ENCODE measurements around the gene EXOC4.

The EXOC4 gene

GRCh38 chr7:133411395-133411794, 158.5 kb downstream of the EXOC4 start (continued):
- TF ChIP-seq ZBTB44 (tag by site-specific recombination; IDR thresholded peaks at IDR 0.05) = no peak

DNA sequence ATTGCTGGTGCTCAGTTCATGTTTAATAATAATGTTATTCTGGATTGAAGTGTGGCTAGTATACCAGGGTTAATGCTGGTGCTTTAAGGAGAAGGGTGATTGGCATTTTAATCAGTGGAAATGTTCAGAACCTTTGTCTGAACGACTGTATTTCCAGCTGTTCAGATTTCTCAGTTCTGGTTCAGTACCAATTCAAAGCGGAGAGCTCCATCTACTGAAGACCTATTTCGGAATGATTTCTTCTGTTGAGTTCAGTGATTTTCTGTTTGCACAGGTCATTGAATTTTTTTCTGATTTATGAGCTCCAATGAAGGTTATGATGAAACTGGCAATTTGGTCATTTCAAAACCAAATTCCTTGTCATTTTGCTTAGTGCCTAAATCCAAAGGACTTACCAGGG, 160.1 kb downstream of the EXOC4 start:
- no peaks in the 10 kb centered on the region for H3K4me1 ChIP-seq (ENCODE audit: control insufficient read depth, insufficient read depth, low read length)
- no peak overlapping the region for H3K4me3 ChIP-seq (ENCODE audit: low read depth, low read length)
- TF ChIP-seq, protein P1, sequence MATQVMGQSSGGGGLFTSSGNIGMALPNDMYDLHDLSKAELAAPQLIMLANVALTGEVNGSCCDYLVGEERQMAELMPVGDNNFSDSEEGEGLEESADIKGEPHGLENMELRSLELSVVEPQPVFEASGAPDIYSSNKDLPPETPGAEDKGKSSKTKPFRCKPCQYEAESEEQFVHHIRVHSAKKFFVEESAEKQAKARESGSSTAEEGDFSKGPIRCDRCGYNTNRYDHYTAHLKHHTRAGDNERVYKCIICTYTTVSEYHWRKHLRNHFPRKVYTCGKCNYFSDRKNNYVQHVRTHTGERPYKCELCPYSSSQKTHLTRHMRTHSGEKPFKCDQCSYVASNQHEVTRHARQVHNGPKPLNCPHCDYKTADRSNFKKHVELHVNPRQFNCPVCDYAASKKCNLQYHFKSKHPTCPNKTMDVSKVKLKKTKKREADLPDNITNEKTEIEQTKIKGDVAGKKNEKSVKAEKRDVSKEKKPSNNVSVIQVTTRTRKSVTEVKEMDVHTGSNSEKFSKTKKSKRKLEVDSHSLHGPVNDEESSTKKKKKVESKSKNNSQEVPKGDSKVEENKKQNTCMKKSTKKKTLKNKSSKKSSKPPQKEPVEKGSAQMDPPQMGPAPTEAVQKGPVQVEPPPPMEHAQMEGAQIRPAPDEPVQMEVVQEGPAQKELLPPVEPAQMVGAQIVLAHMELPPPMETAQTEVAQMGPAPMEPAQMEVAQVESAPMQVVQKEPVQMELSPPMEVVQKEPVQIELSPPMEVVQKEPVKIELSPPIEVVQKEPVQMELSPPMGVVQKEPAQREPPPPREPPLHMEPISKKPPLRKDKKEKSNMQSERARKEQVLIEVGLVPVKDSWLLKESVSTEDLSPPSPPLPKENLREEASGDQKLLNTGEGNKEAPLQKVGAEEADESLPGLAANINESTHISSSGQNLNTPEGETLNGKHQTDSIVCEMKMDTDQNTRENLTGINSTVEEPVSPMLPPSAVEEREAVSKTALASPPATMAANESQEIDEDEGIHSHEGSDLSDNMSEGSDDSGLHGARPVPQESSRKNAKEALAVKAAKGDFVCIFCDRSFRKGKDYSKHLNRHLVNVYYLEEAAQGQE (tag by site-specific recombination; IDR thresholded peaks at IDR 0.05) = peak; percentile 85
- no peak for TF ChIP-seq KLF16 (tag by site-specific recombination; IDR thresholded peaks at IDR 0.05)
- no peaks in the 10 kb centered on the region for H3K36me3 ChIP-seq (ENCODE audit: control insufficient read depth in 2 of 2, insufficient read depth in 1 of 2, low read length in 2 of 2)
- H3K9me3 ChIP-seq (ENCODE audit: control insufficient read depth, insufficient read depth, low read depth, low read length) = no peaks in the 10 kb centered on the region
- CTCF ChIA-PET = no interaction called here
- POLR2A ChIA-PET = no interaction called here
- H3K27ac ChIP-seq (ENCODE audit: extremely low read depth, low read depth, low read length) = no peak overlapping the region

- Histone ChIP-seq H3K9me3 (ENCODE audit: control insufficient read depth, insufficient read depth, low read depth, low read length) (no peaks in the 10 kb centered on the region), H3K36me3 (ENCODE audit: control insufficient read depth in 2 of 2, insufficient read depth in 1 of 2, low read length in 2 of 2) (no peaks in the 10 kb centered on the region), H3K27ac (ENCODE audit: extremely low read depth, low read depth, low read length) (no peak overlapping the region), H3K4me3 (ENCODE audit: low read depth, low read length) (no peak overlapping the region), H3K4me1 (ENCODE audit: control insufficient read depth, insufficient read depth, low read length) (no peaks in the 10 kb centered on the region)
- CTCF ChIA-PET = no interaction called here
- POLR2A ChIA-PET = no interaction called here
- TF ChIP-seq AEBP2 (tag by site-specific recombination; IDR thresholded peaks at IDR 0.05; ENCODE audit: borderline replicate concordance) = no peak
- TF ChIP-seq KLF1 (tag by site-specific recombination; IDR thresholded peaks at IDR 0.05) = no peak
Observed at GRCh38 chr7:133419041-133419440, 166.2 kb downstream of the EXOC4 start.

GRCh38 chr7:133423618-133424017, 170.7 kb downstream of the EXOC4 start:
- Histone ChIP-seq H3K4me1 (ENCODE audit: control insufficient read depth, insufficient read depth, low read length) (no peaks in the 10 kb centered on the region), H3K4me3 (ENCODE audit: low read depth, low read length) (no peak overlapping the region), H3K27ac (ENCODE audit: extremely low read depth, low read depth, low read length) (no peak overlapping the region), H3K9me3 (ENCODE audit: control insufficient read depth, insufficient read depth, low read depth, low read length) (no peaks in the 10 kb centered on the region), H3K36me3 (ENCODE audit: control insufficient read depth in 2 of 2, insufficient read depth in 1 of 2, low read length in 2 of 2) (no peaks in the 10 kb centered on the region)
- ChIA-PET POLR2A (no interaction called here), CTCF (no interaction called here)
- TF ChIP-seq HOXD13 (CRISPR knock-in tag; IDR thresholded peaks at IDR 0.05; ENCODE audit: borderline replicate concordance) (no peak), OSR2 (tag by site-specific recombination; IDR thresholded peaks at IDR 0.05) (no peak), ZNF398 (tag by site-specific recombination; IDR thresholded peaks at IDR 0.05) (no peak), ZNF112 (tag by site-specific recombination; IDR thresholded peaks at IDR 0.05) (no peak), ZNF133 (tag by site-specific recombination; IDR thresholded peaks at IDR 0.05) (no peak), ZBTB21 (tag by site-specific recombination; IDR thresholded peaks at IDR 0.05) (no peak), HIC1 (tag by site-specific recombination; IDR thresholded peaks at IDR 0.05) (no peak), ZNF785 (tag by site-specific recombination; IDR thresholded peaks at IDR 0.05) (no peak), ZNF157 (tag by site-specific recombination; IDR thresholded peaks at IDR 0.05) (no peak), KLF1 (tag by site-specific recombination; IDR thresholded peaks at IDR 0.05) (no peak), ZNF19 (tag by site-specific recombination; IDR thresholded peaks at IDR 0.05; ENCODE audit: low read depth) (no peak), ZNF501 (tag by site-specific recombination; IDR thresholded peaks at IDR 0.05) (no peak), ZNF585B (tag by site-specific recombination; IDR thresholded peaks at IDR 0.05) (no peak), ZNF596 (tag by site-specific recombination; IDR thresholded peaks at IDR 0.05) (no peak), ZBTB8A (tag by site-specific recombination; IDR thresholded peaks at IDR 0.05) (no peak), ZFP37 (tag by site-specific recombination; IDR thresholded peaks at IDR 0.05) (no peak), KLF9 (tag by site-specific recombination; IDR thresholded peaks at IDR 0.05; ENCODE audit: low read depth) (no peak)
